ENCODE measurements around the gene IL3.

Gene IL3

GRCh38 chr5:132089363-132089762 lies 28.9 kb downstream of the IL3 start:
- H3K9ac ChIP-seq (ENCODE audit: low read length in 5 of 5), result no peak overlapping the region
- no peaks in the 10 kb centered on the region for H3K9me3 ChIP-seq (ENCODE audit: control insufficient read depth in 5 of 5, low read length in 5 of 5)
- no peak overlapping the region for H3K27ac ChIP-seq (ENCODE audit: low read depth, low read length)
- peaks cover 5 to 36% (median 21%) of the 10 kb centered on the region in 5 donors for H3K4me1 ChIP-seq (ENCODE audit: control insufficient read depth in 5 of 5, insufficient read depth in 5 of 5, low read length in 5 of 5)
- H3K36me3 ChIP-seq (ENCODE audit: control insufficient read depth in 5 of 5, insufficient read depth in 5 of 5, low read length in 5 of 5), result no peaks in the 10 kb centered on the region
- no peak overlapping the region for H3K4me3 ChIP-seq (ENCODE audit: low read depth in 1 of 5, low read length in 5 of 5)
- no peaks in the 10 kb centered on the region for H3K27me3 ChIP-seq (ENCODE audit: control insufficient read depth in 5 of 5, insufficient read depth in 4 of 5, low read length in 5 of 5)

GRCh38 chr5:132090107-132090506 lies 29.7 kb downstream of the IL3 start:
- no peak overlapping the region for H3K4me3 ChIP-seq (ENCODE audit: low read depth in 1 of 5, low read length in 5 of 5)
- no peaks in the 10 kb centered on the region for H3K36me3 ChIP-seq (ENCODE audit: control insufficient read depth in 5 of 5, insufficient read depth in 5 of 5, low read length in 5 of 5)
- no peak overlapping the region for H3K27ac ChIP-seq (ENCODE audit: low read depth, low read length)
- no peaks in the 10 kb centered on the region for H3K9me3 ChIP-seq (ENCODE audit: control insufficient read depth in 5 of 5, low read length in 5 of 5)
- H3K9ac ChIP-seq (ENCODE audit: low read length in 5 of 5), result no peak overlapping the region
- H3K4me1 ChIP-seq (ENCODE audit: control insufficient read depth in 5 of 5, insufficient read depth in 5 of 5, low read length in 5 of 5), result peaks cover 7 to 43% (median 21%) of the 10 kb centered on the region in 5 donors
- H3K27me3 ChIP-seq (ENCODE audit: control insufficient read depth in 5 of 5, insufficient read depth in 4 of 5, low read length in 5 of 5), result peaks cover 0 to 2% (median 0%) of the 10 kb centered on the region in 5 donors

GRCh38 chr5:132093271-132093670 lies 32.8 kb downstream of the IL3 start:
- H3K27ac ChIP-seq (ENCODE audit: low read depth, low read length), result no peak overlapping the region
- H3K9me3 ChIP-seq (ENCODE audit: control insufficient read depth in 5 of 5, low read length in 5 of 5), result no peaks in the 10 kb centered on the region
- no peak overlapping the region for H3K9ac ChIP-seq (ENCODE audit: low read length in 5 of 5)
- H3K27me3 ChIP-seq (ENCODE audit: control insufficient read depth in 5 of 5, insufficient read depth in 4 of 5, low read length in 5 of 5), result peaks cover 0 to 4% (median 0%) of the 10 kb centered on the region in 5 donors
- H3K4me3 ChIP-seq (ENCODE audit: low read depth in 1 of 5, low read length in 5 of 5), result no peak overlapping the region
- no peaks in the 10 kb centered on the region for H3K36me3 ChIP-seq (ENCODE audit: control insufficient read depth in 5 of 5, insufficient read depth in 5 of 5, low read length in 5 of 5)
- peaks cover 0 to 16% (median 2%) of the 10 kb centered on the region in 5 donors for H3K4me1 ChIP-seq (ENCODE audit: control insufficient read depth in 5 of 5, insufficient read depth in 5 of 5, low read length in 5 of 5)

GRCh38 chr5:132094393-132095076 lies 34.1 kb downstream of the IL3 start:
- Histone ChIP-seq H3K4me3 (ENCODE audit: low read depth in 1 of 5, low read length in 5 of 5) (no peak overlapping the region), H3K27ac (ENCODE audit: low read depth, low read length) (no peak overlapping the region), H3K4me1 (ENCODE audit: control insufficient read depth in 5 of 5, insufficient read depth in 5 of 5, low read length in 5 of 5) (peaks cover 0 to 14% (median 2%) of the 10 kb centered on the region in 5 donors), H3K36me3 (ENCODE audit: control insufficient read depth in 5 of 5, insufficient read depth in 5 of 5, low read length in 5 of 5) (no peaks in the 10 kb centered on the region), H3K9me3 (ENCODE audit: control insufficient read depth in 5 of 5, low read length in 5 of 5) (no peaks in the 10 kb centered on the region), H3K27me3 (ENCODE audit: control insufficient read depth in 5 of 5, insufficient read depth in 4 of 5, low read length in 5 of 5) (peaks cover 0 to 4% (median 0%) of the 10 kb centered on the region in 5 donors), H3K9ac (ENCODE audit: low read length in 5 of 5) (no peak overlapping the region)

- Histone ChIP-seq H3K9ac (ENCODE audit: low read length in 5 of 5) (no peak overlapping the region), H3K27ac (ENCODE audit: low read depth, low read length) (no peak overlapping the region)
Observed at GRCh38 chr5:132095077-132095410, 34.6 kb downstream of the IL3 start.

GRCh38 chr5:132095424-132095972 lies 35.0 kb downstream of the IL3 start:
- Histone ChIP-seq H3K27ac (ENCODE audit: low read depth, low read length) (no peak overlapping the region), H3K9me3 (ENCODE audit: control insufficient read depth in 5 of 5, low read length in 5 of 5) (no peaks in the 10 kb centered on the region), H3K27me3 (ENCODE audit: control insufficient read depth in 5 of 5, insufficient read depth in 4 of 5, low read length in 5 of 5) (peaks cover 0 to 4% (median 0%) of the 10 kb centered on the region in 5 donors), H3K4me1 (ENCODE audit: control insufficient read depth in 5 of 5, insufficient read depth in 5 of 5, low read length in 5 of 5) (peaks cover 0 to 14% (median 2%) of the 10 kb centered on the region in 5 donors), H3K36me3 (ENCODE audit: control insufficient read depth in 5 of 5, insufficient read depth in 5 of 5, low read length in 5 of 5) (no peaks in the 10 kb centered on the region), H3K4me3 (ENCODE audit: low read depth in 1 of 5, low read length in 5 of 5) (no peak overlapping the region), H3K9ac (ENCODE audit: low read length in 5 of 5) (no peak overlapping the region)

More at GRCh38 chr5:132095077-132095410, 34.6 kb downstream of the IL3 start:
- Histone ChIP-seq H3K4me3 (ENCODE audit: low read depth in 1 of 5, low read length in 5 of 5) (no peak overlapping the region), H3K36me3 (ENCODE audit: control insufficient read depth in 5 of 5, insufficient read depth in 5 of 5, low read length in 5 of 5) (no peaks in the 10 kb centered on the region), H3K9me3 (ENCODE audit: control insufficient read depth in 5 of 5, low read length in 5 of 5) (no peaks in the 10 kb centered on the region), H3K4me1 (ENCODE audit: control insufficient read depth in 5 of 5, insufficient read depth in 5 of 5, low read length in 5 of 5) (peaks cover 0 to 14% (median 2%) of the 10 kb centered on the region in 5 donors), H3K27me3 (ENCODE audit: control insufficient read depth in 5 of 5, insufficient read depth in 4 of 5, low read length in 5 of 5) (peaks cover 0 to 4% (median 0%) of the 10 kb centered on the region in 5 donors)

- H3K36me3 ChIP-seq (ENCODE audit: control insufficient read depth in 5 of 5, insufficient read depth in 5 of 5, low read length in 5 of 5), result no peaks in the 10 kb centered on the region
- no peak overlapping the region for H3K9ac ChIP-seq (ENCODE audit: low read length in 5 of 5)
- H3K27ac ChIP-seq (ENCODE audit: low read depth, low read length), result no peak overlapping the region
- H3K9me3 ChIP-seq (ENCODE audit: control insufficient read depth in 5 of 5, low read length in 5 of 5), result no peaks in the 10 kb centered on the region
- peaks cover 0 to 4% (median 0%) of the 10 kb centered on the region in 5 donors for H3K27me3 ChIP-seq (ENCODE audit: control insufficient read depth in 5 of 5, insufficient read depth in 4 of 5, low read length in 5 of 5)
- peaks cover 0 to 14% (median 2%) of the 10 kb centered on the region in 5 donors for H3K4me1 ChIP-seq (ENCODE audit: control insufficient read depth in 5 of 5, insufficient read depth in 5 of 5, low read length in 5 of 5)
- H3K4me3 ChIP-seq (ENCODE audit: low read depth in 1 of 5, low read length in 5 of 5), result no peak overlapping the region
Observed at GRCh38 chr5:132096904-132097303, 36.4 kb downstream of the IL3 start.

- Histone ChIP-seq H3K27ac (ENCODE audit: low read depth, low read length) (no peak overlapping the region), H3K4me1 (ENCODE audit: control insufficient read depth in 5 of 5, insufficient read depth in 5 of 5, low read length in 5 of 5) (peaks cover 0 to 20% (median 5%) of the 10 kb centered on the region in 5 donors), H3K9me3 (ENCODE audit: control insufficient read depth in 5 of 5, low read length in 5 of 5) (no peaks in the 10 kb centered on the region), H3K4me3 (ENCODE audit: low read depth in 1 of 5, low read length in 5 of 5) (no peak overlapping the region), H3K36me3 (ENCODE audit: control insufficient read depth in 5 of 5, insufficient read depth in 5 of 5, low read length in 5 of 5) (no peaks in the 10 kb centered on the region), H3K9ac (ENCODE audit: low read length in 5 of 5) (no peak overlapping the region), H3K27me3 (ENCODE audit: control insufficient read depth in 5 of 5, insufficient read depth in 4 of 5, low read length in 5 of 5) (peaks cover 0 to 4% (median 0%) of the 10 kb centered on the region in 5 donors)
Observed at GRCh38 chr5:132098151-132098594, 37.7 kb downstream of the IL3 start.

GRCh38 chr5:132098621-132099020 lies 38.2 kb downstream of the IL3 start:
- peaks cover 0 to 4% (median 0%) of the 10 kb centered on the region in 5 donors for H3K27me3 ChIP-seq (ENCODE audit: control insufficient read depth in 5 of 5, insufficient read depth in 4 of 5, low read length in 5 of 5)
- H3K36me3 ChIP-seq (ENCODE audit: control insufficient read depth in 5 of 5, insufficient read depth in 5 of 5, low read length in 5 of 5), result no peaks in the 10 kb centered on the region
- H3K27ac ChIP-seq (ENCODE audit: low read depth, low read length), result no peak overlapping the region
- H3K4me3 ChIP-seq (ENCODE audit: low read depth in 1 of 5, low read length in 5 of 5), result no peak overlapping the region
- H3K9me3 ChIP-seq (ENCODE audit: control insufficient read depth in 5 of 5, low read length in 5 of 5), result no peaks in the 10 kb centered on the region
- H3K4me1 ChIP-seq (ENCODE audit: control insufficient read depth in 5 of 5, insufficient read depth in 5 of 5, low read length in 5 of 5), result peaks cover 0 to 25% (median 10%) of the 10 kb centered on the region in 5 donors
- no peak overlapping the region for H3K9ac ChIP-seq (ENCODE audit: low read length in 5 of 5)

GRCh38 chr5:132099076-132099748 lies 38.8 kb downstream of the IL3 start:
- Histone ChIP-seq H3K27me3 (ENCODE audit: control insufficient read depth in 5 of 5, insufficient read depth in 4 of 5, low read length in 5 of 5) (peaks cover 0 to 4% (median 0%) of the 10 kb centered on the region in 5 donors), H3K9ac (ENCODE audit: low read length in 5 of 5) (no peak overlapping the region), H3K4me1 (ENCODE audit: control insufficient read depth in 5 of 5, insufficient read depth in 5 of 5, low read length in 5 of 5) (peaks cover 2 to 31% (median 16%) of the 10 kb centered on the region in 5 donors), H3K27ac (ENCODE audit: low read depth, low read length) (no peak overlapping the region), H3K9me3 (ENCODE audit: control insufficient read depth in 5 of 5, low read length in 5 of 5) (no peaks in the 10 kb centered on the region), H3K4me3 (ENCODE audit: low read depth in 1 of 5, low read length in 5 of 5) (no peak overlapping the region), H3K36me3 (ENCODE audit: control insufficient read depth in 5 of 5, insufficient read depth in 5 of 5, low read length in 5 of 5) (no peaks in the 10 kb centered on the region)

Data from subcutaneous abdominal adipose tissue (tissue), 5 donors.